ENCODE data around the gene BRAP.
"Not testable (repeated sequence)": the region's sequence is repeated elsewhere in the genome, so short reads cannot be mapped to it uniquely, and the experiment has no call there.

BRAP gene

GRCh38 chr12:111720457-111720856, 34.7 kb upstream of the BRAP start:
- no peak overlapping the region for H3K27ac ChIP-seq
- H3K36me3 ChIP-seq (replicated peaks) = peaks cover 3% of the 10 kb centered on the region
- in situ Hi-C loops (cut with HindIII; ENCODE audit: low pct_ligation_motif_present, low sequenced_read_pairs) = no loop called here
- no peaks in the 10 kb centered on the region for H3K27me3 ChIP-seq (replicated peaks)
- H3K4me3 ChIP-seq (ENCODE audit: low read depth, low read length) = no peak overlapping the region
- no peak for DNase-seq
- TF ChIP-seq CTCF (IDR thresholded peaks at IDR 0.05; ENCODE audit: low read depth, low read length, missing control alignments) = no peak

GRCh38 chr12:111719316-111719715, 33.6 kb upstream of the BRAP start:
- in situ Hi-C loops (cut with HindIII; ENCODE audit: low pct_ligation_motif_present, low sequenced_read_pairs); DNase-seq: not testable (repeated sequence)

GRCh38 chr12:111715279-111715678, 29.5 kb upstream of the BRAP start:
- Histone ChIP-seq H3K27ac (no peak overlapping the region), H3K36me3 (replicated peaks) (peaks cover 16% of the 10 kb centered on the region), H3K27me3 (replicated peaks) (no peaks in the 10 kb centered on the region), H3K4me3 (ENCODE audit: low read depth, low read length) (no peak overlapping the region)
- peak; percentile 1 for DNase-seq
- TF ChIP-seq CTCF (IDR thresholded peaks at IDR 0.05; ENCODE audit: low read depth, low read length, missing control alignments) = no peak
- in situ Hi-C loops (cut with HindIII; ENCODE audit: low pct_ligation_motif_present, low sequenced_read_pairs) = no loop called here

More at GRCh38 chr12:111719316-111719715, 33.6 kb upstream of the BRAP start:
- H3K36me3 ChIP-seq (replicated peaks); H3K27me3 ChIP-seq (replicated peaks); H3K27ac ChIP-seq; H3K4me3 ChIP-seq (ENCODE audit: low read depth, low read length): not testable (repeated sequence)

GRCh38 chr12:111706145-111706544, 20.4 kb upstream of the BRAP start:
- Histone ChIP-seq H3K36me3 (replicated peaks) (peaks cover 6% of the 10 kb centered on the region), H3K4me3 (ENCODE audit: low read depth, low read length) (no peak overlapping the region), H3K27me3 (replicated peaks) (no peaks in the 10 kb centered on the region), H3K27ac (no peak overlapping the region)
- no peak for TF ChIP-seq CTCF (IDR thresholded peaks at IDR 0.05; ENCODE audit: low read depth, low read length, missing control alignments)
- DNase-seq = no peak
- in situ Hi-C loops (cut with HindIII; ENCODE audit: low pct_ligation_motif_present, low sequenced_read_pairs) = no loop called here

- in situ Hi-C loops (cut with HindIII; ENCODE audit: low pct_ligation_motif_present, low sequenced_read_pairs) = no loop called here
- no peak overlapping the region for H3K27ac ChIP-seq
- peaks cover 6% of the 10 kb centered on the region for H3K36me3 ChIP-seq (replicated peaks)
- H3K4me3 ChIP-seq (ENCODE audit: low read depth, low read length) = no peak overlapping the region
- no peak for TF ChIP-seq CTCF (IDR thresholded peaks at IDR 0.05; ENCODE audit: low read depth, low read length, missing control alignments)
- no peak for DNase-seq
- no peaks in the 10 kb centered on the region for H3K27me3 ChIP-seq (replicated peaks)
Measured at GRCh38 chr12:111705672-111706071, 19.9 kb upstream of the BRAP start.

- H3K27ac ChIP-seq = no peak overlapping the region
- DNase-seq = no peak
- no peaks in the 10 kb centered on the region for H3K27me3 ChIP-seq (replicated peaks)
- in situ Hi-C loops (cut with HindIII; ENCODE audit: low pct_ligation_motif_present, low sequenced_read_pairs) = no loop called here
- H3K4me3 ChIP-seq (ENCODE audit: low read depth, low read length) = no peak overlapping the region
- H3K36me3 ChIP-seq (replicated peaks) = peaks cover 7% of the 10 kb centered on the region
- no peak for TF ChIP-seq CTCF (IDR thresholded peaks at IDR 0.05; ENCODE audit: low read depth, low read length, missing control alignments)
Measured at GRCh38 chr12:111699962-111700361, 14.2 kb upstream of the BRAP start.

Measured in brain microvascular endothelial cell (primary cell).